Astrocyte (in vitro differentiated cells and primary cell): ENCODE measurements around the gene MAP7. TPM values are rescaled to one million over a fixed set of nuclear protein-coding genes. Genes with fewer than 3 reads are reported as not detected.

Source experiments
- DNase-seq: peaks from one replicate; pipeline ENCODE4 v3.0.0-alpha.2; 2010; ENCODE audit warnings: low read depth
- FAIRE-seq: peaks from 2 replicates; lab custom pipeline; 2011; peaks lifted over from hg19 to GRCh38; lab: Jason Lieb, UNC
- H2AFZ ChIP-seq: 2 replicates; pipeline ENCODE4 v1.6.0; 2012; ENCODE audit warnings: low read depth, low read length, inconsistent platforms
- H3K27ac ChIP-seq: 2 replicates; pipeline ENCODE4 v1.5.1; 2011; ENCODE audit warnings: low read depth, low read length, inconsistent platforms
- H3K27me3 ChIP-seq: 2 replicates; pipeline ENCODE4 v1.6.0; 2011; ENCODE audit warnings: low read length, inconsistent platforms; ENCODE audit not compliant: insufficient read depth
- H3K36me3 ChIP-seq: 2 replicates; pipeline ENCODE4 v1.5.1; 2011; ENCODE audit warnings: low read length, inconsistent platforms; ENCODE audit not compliant: insufficient read depth
- H3K4me1 ChIP-seq: 2 replicates; pipeline ENCODE4 v1.5.1; 2011; ENCODE audit warnings: low read length, inconsistent platforms; ENCODE audit not compliant: insufficient read depth
- H3K4me2 ChIP-seq: 2 replicates; pipeline ENCODE4 v1.6.0; 2012; ENCODE audit warnings: low read length, inconsistent platforms
- H3K4me3 ChIP-seq: 2 replicates; pipeline ENCODE4 v1.5.1; 2011; ENCODE audit warnings: low read depth, mild to moderate bottlenecking, low read length, inconsistent platforms; ENCODE audit not compliant: insufficient read depth
- H3K79me2 ChIP-seq: 2 replicates; pipeline ENCODE4 v1.6.0; 2012; ENCODE audit warnings: mild to moderate bottlenecking, low read length, inconsistent platforms; ENCODE audit not compliant: insufficient read depth
- H3K9ac ChIP-seq: 2 replicates; pipeline ENCODE4 v1.6.0; 2012; ENCODE audit warnings: mild to moderate bottlenecking, low read length, inconsistent platforms
- H3K9me3 ChIP-seq: 2 replicates; pipeline ENCODE4 v1.5.1; 2012; ENCODE audit warnings: low read depth, mild to moderate bottlenecking, low read length, inconsistent platforms; ENCODE audit not compliant: insufficient read depth
- H4K20me1 ChIP-seq: 2 replicates; pipeline ENCODE4 v1.6.0; 2012; ENCODE audit warnings: low read length, inconsistent platforms; ENCODE audit not compliant: insufficient read depth
- H3K27ac Mint-ChIP-seq: one replicate; pipeline ENCODE4 v1.8.0; 2021; ENCODE audit warnings: mild to moderate bottlenecking, mixed read lengths; ENCODE audit not compliant: unreplicated experiment
- H3K27me3 Mint-ChIP-seq: one replicate; pipeline ENCODE4 v1.8.0; 2021; ENCODE audit warnings: low read depth, mixed read lengths; ENCODE audit not compliant: unreplicated experiment
- H3K36me3 Mint-ChIP-seq: one replicate; pipeline ENCODE4 v1.8.0; 2021; ENCODE audit warnings: low read depth, mixed read lengths; ENCODE audit not compliant: unreplicated experiment
- H3K4me1 Mint-ChIP-seq: one replicate; pipeline ENCODE4 v1.8.0; 2021; ENCODE audit warnings: low read depth, mixed read lengths; ENCODE audit not compliant: unreplicated experiment
- H3K4me3 Mint-ChIP-seq: one replicate; pipeline ENCODE4 v1.8.0; 2021; ENCODE audit warnings: mild to moderate bottlenecking, moderate library complexity, mixed read lengths; ENCODE audit not compliant: unreplicated experiment
- H3K9me3 Mint-ChIP-seq: one replicate; pipeline ENCODE4 v1.8.0; 2021; ENCODE audit warnings: mild to moderate bottlenecking, mixed read lengths; ENCODE audit not compliant: unreplicated experiment
- CTCF ChIP-seq: IDR thresholded peaks from 2 replicates; pipeline ENCODE4 v1.5.1; 2011; ENCODE audit warnings: low read depth, mild to moderate bottlenecking, inconsistent platforms, low read length, moderate library complexity; ENCODE audit not compliant: insufficient read depth
- EZH2 ChIP-seq: IDR thresholded peaks from 2 replicates; pipeline ENCODE4 v1.6.1; 2012; ENCODE audit warnings: mild to moderate bottlenecking, low read length, inconsistent platforms; ENCODE audit not compliant: insufficient read depth
- total RNA-seq: library from RNA; stranded (reverse); gene quantifications from 2 replicates; pipeline ENCODE4 v1.2.1, GENCODE V29; 2021

The MAP7 gene
- total RNA-seq, 1 donor from 2014 or later: 3.3 TPM

GRCh38 chr6:136523196-136523595, 27.0 kb downstream of the MAP7 start:
- TF ChIP-seq EZH2 (no peak), CTCF (no peak)
- no peaks in the 10 kb centered on the region for H3K36me3 ChIP-seq
- H3K4me1 ChIP-seq: no peaks in the 10 kb centered on the region
- no peak overlapping the region for H3K9ac ChIP-seq
- Mint-ChIP-seq H3K4me1 (peaks cover 20% of the 10 kb centered on the region), H3K36me3 (no peaks in the 10 kb centered on the region), H3K4me3 (no peak overlapping the region), H3K27me3 (no peaks in the 10 kb centered on the region), H3K27ac (no peak overlapping the region), H3K9me3 (no peaks in the 10 kb centered on the region)
- H3K9me3 ChIP-seq: no peaks in the 10 kb centered on the region
- H3K79me2 ChIP-seq: no peaks in the 10 kb centered on the region
- H3K27me3 ChIP-seq: peaks cover 3% of the 10 kb centered on the region
- DNase-seq (no peak), FAIRE-seq (no peak)
- no peak overlapping the region for H3K4me3 ChIP-seq
- H3K4me2 ChIP-seq: no peak overlapping the region
- H3K27ac ChIP-seq: no peak overlapping the region
- H2AFZ ChIP-seq: no peak overlapping the region
- H4K20me1 ChIP-seq: no peaks in the 10 kb centered on the region

GRCh38 chr6:136522636-136523035, 27.6 kb downstream of the MAP7 start:
- Histone ChIP-seq H3K27ac (no peak overlapping the region), H3K36me3 (no peaks in the 10 kb centered on the region), H3K27me3 (peaks cover 3% of the 10 kb centered on the region), H3K79me2 (no peaks in the 10 kb centered on the region), H2AFZ (no peak overlapping the region), H3K4me3 (no peak overlapping the region), H3K4me1 (no peaks in the 10 kb centered on the region), H4K20me1 (no peaks in the 10 kb centered on the region), H3K9me3 (no peaks in the 10 kb centered on the region), H3K4me2 (no peak overlapping the region), H3K9ac (no peak overlapping the region)
- no peak for FAIRE-seq
- no peak for TF ChIP-seq CTCF
- no peak for TF ChIP-seq EZH2
- no peak for DNase-seq
- H3K27me3 Mint-ChIP-seq: no peaks in the 10 kb centered on the region
- no peaks in the 10 kb centered on the region for H3K9me3 Mint-ChIP-seq
- H3K4me1 Mint-ChIP-seq: peaks cover 17% of the 10 kb centered on the region
- H3K36me3 Mint-ChIP-seq: no peaks in the 10 kb centered on the region
- no peak overlapping the region for H3K27ac Mint-ChIP-seq
- H3K4me3 Mint-ChIP-seq: no peak overlapping the region

GRCh38 chr6:136521911-136522310, 28.3 kb downstream of the MAP7 start:
- Mint-ChIP-seq H3K4me1 (peaks cover 17% of the 10 kb centered on the region), H3K4me3 (no peak overlapping the region), H3K9me3 (no peaks in the 10 kb centered on the region), H3K36me3 (no peaks in the 10 kb centered on the region), H3K27me3 (no peaks in the 10 kb centered on the region), H3K27ac (no peak overlapping the region)
- no peaks in the 10 kb centered on the region for H4K20me1 ChIP-seq
- no peak overlapping the region for H3K4me2 ChIP-seq
- no peak overlapping the region for H3K4me3 ChIP-seq
- no peak overlapping the region for H3K9ac ChIP-seq
- H3K36me3 ChIP-seq: no peaks in the 10 kb centered on the region
- H3K27me3 ChIP-seq: peaks cover 3% of the 10 kb centered on the region
- H3K9me3 ChIP-seq: no peaks in the 10 kb centered on the region
- FAIRE-seq: no peak
- no peak overlapping the region for H3K27ac ChIP-seq
- no peaks in the 10 kb centered on the region for H3K4me1 ChIP-seq
- H2AFZ ChIP-seq: no peak overlapping the region
- TF ChIP-seq EZH2 (no peak), CTCF (no peak)
- H3K79me2 ChIP-seq: no peaks in the 10 kb centered on the region
- no peak for DNase-seq
